ENCODE measurements around the gene NPTN.

- TF ChIP-seq EZH2 (conservative IDR thresholded peaks at IDR 0.05; ENCODE audit: low read depth, low read length) (no peak), HOMEZ (CRISPR knock-in tag; IDR thresholded peaks at IDR 0.05; ENCODE audit: low read depth) (no peak), POLR2A (IDR thresholded peaks at IDR 0.05; ENCODE audit: insufficient read depth in 1 of 2, low read depth in 2 of 2, low read length in 2 of 2) (no peak)
Observed at GRCh38 chr15:73572296-73572695, 60.9 kb downstream of the NPTN start.

Measured in HepG2 (cell line).